Measurements from ENCODE around the gene SIRPA. TPM values are rescaled to one million over a fixed set of nuclear protein-coding genes. Genes with fewer than 3 reads are reported as not detected.

SIRPA gene
- total RNA-seq, 2 experiments from 2014 or later: 0.12 to 0.31 TPM

- DNase-seq: no peak
- Mint-ChIP-seq H3K9me3 (no peaks in the 10 kb centered on the region), H3K4me3 (no peak overlapping the region), H3K4me1 (peaks cover 2% of the 10 kb centered on the region), H3K27me3 (peaks cover 61% of the 10 kb centered on the region), H3K27ac (no peak overlapping the region), H3K36me3 (no peaks in the 10 kb centered on the region)
Measured at GRCh38 chr20:1891263-1892118, 3.7 kb upstream of the SIRPA start.

- Mint-ChIP-seq H3K27me3 (peaks cover 67% of the 10 kb centered on the region), H3K36me3 (no peaks in the 10 kb centered on the region), H3K4me3 (no peak overlapping the region), H3K27ac (no peak overlapping the region), H3K4me1 (peaks cover 2% of the 10 kb centered on the region), H3K9me3 (no peaks in the 10 kb centered on the region)
- DNase-seq: no peak
Measured at GRCh38 chr20:1892119-1892385, 3.2 kb upstream of the SIRPA start.

- peaks cover 7% of the 10 kb centered on the region for H3K4me1 Mint-ChIP-seq
- DNase-seq: no peak
- peaks cover 64% of the 10 kb centered on the region for H3K27me3 Mint-ChIP-seq
- H3K9me3 Mint-ChIP-seq: no peaks in the 10 kb centered on the region
- H3K4me3 Mint-ChIP-seq: peak overlapping the region; percentile 22
- H3K27ac Mint-ChIP-seq: no peak overlapping the region
- H3K36me3 Mint-ChIP-seq: no peaks in the 10 kb centered on the region
Measured at GRCh38 chr20:1893721-1894470, 1.3 kb upstream of the SIRPA start.

GRCh38 chr20:1894471-1894950 lies 696 bp upstream of the SIRPA start:
- H3K4me3 Mint-ChIP-seq: peak overlapping the region; percentile 22
- H3K27me3 Mint-ChIP-seq: peaks cover 65% of the 10 kb centered on the region
- H3K36me3 Mint-ChIP-seq: no peaks in the 10 kb centered on the region
- no peak overlapping the region for H3K27ac Mint-ChIP-seq
- peaks cover 7% of the 10 kb centered on the region for H3K4me1 Mint-ChIP-seq
- peak; percentile 26 for DNase-seq
- H3K9me3 Mint-ChIP-seq: no peaks in the 10 kb centered on the region

GRCh38 chr20:1895674-1896483 lies 672 bp downstream of the SIRPA start:
- DNase-seq: no peak
- Mint-ChIP-seq H3K4me1 (peaks cover 7% of the 10 kb centered on the region), H3K27ac (no peak overlapping the region), H3K27me3 (peaks cover 68% of the 10 kb centered on the region), H3K4me3 (peak overlapping the region; percentile 39), H3K36me3 (no peaks in the 10 kb centered on the region), H3K9me3 (no peaks in the 10 kb centered on the region)

GRCh38 chr20:1896484-1897258 lies 1.5 kb downstream of the SIRPA start:
- DNase-seq: no peak
- Mint-ChIP-seq H3K9me3 (no peaks in the 10 kb centered on the region), H3K36me3 (no peaks in the 10 kb centered on the region), H3K27ac (no peak overlapping the region), H3K27me3 (peaks cover 64% of the 10 kb centered on the region), H3K4me3 (no peak overlapping the region), H3K4me1 (peaks cover 7% of the 10 kb centered on the region)

- peak overlapping the region; percentile 35 for H3K27ac Mint-ChIP-seq
- no peak for DNase-seq
- H3K4me3 Mint-ChIP-seq: no peak overlapping the region
- no peaks in the 10 kb centered on the region for H3K9me3 Mint-ChIP-seq
- H3K36me3 Mint-ChIP-seq: no peaks in the 10 kb centered on the region
- peaks cover 7% of the 10 kb centered on the region for H3K4me1 Mint-ChIP-seq
- peaks cover 55% of the 10 kb centered on the region for H3K27me3 Mint-ChIP-seq
Measured at GRCh38 chr20:1897541-1897940, 2.3 kb downstream of the SIRPA start.

- Mint-ChIP-seq H3K9me3 (no peaks in the 10 kb centered on the region), H3K4me3 (no peak overlapping the region), H3K27me3 (peaks cover 53% of the 10 kb centered on the region), H3K36me3 (no peaks in the 10 kb centered on the region), H3K27ac (no peak overlapping the region), H3K4me1 (peaks cover 7% of the 10 kb centered on the region)
- DNase-seq: no peak
Measured at GRCh38 chr20:1897965-1898464, 2.8 kb downstream of the SIRPA start.

GRCh38 chr20:1898482-1899240 lies 3.5 kb downstream of the SIRPA start:
- H3K9me3 Mint-ChIP-seq: no peaks in the 10 kb centered on the region
- H3K4me3 Mint-ChIP-seq: no peak overlapping the region
- peaks cover 48% of the 10 kb centered on the region for H3K27me3 Mint-ChIP-seq

GRCh38 chr20:1899241-1899525 lies 4.0 kb downstream of the SIRPA start:
- Mint-ChIP-seq H3K36me3 (no peaks in the 10 kb centered on the region), H3K27ac (no peak overlapping the region), H3K9me3 (no peaks in the 10 kb centered on the region), H3K4me1 (peaks cover 7% of the 10 kb centered on the region), H3K27me3 (peaks cover 43% of the 10 kb centered on the region), H3K4me3 (no peak overlapping the region)
- no peak for DNase-seq

More at GRCh38 chr20:1898482-1899240, 3.5 kb downstream of the SIRPA start:
- Mint-ChIP-seq H3K27ac (no peak overlapping the region), H3K4me1 (peaks cover 7% of the 10 kb centered on the region), H3K36me3 (no peaks in the 10 kb centered on the region)
- no peak for DNase-seq

- Mint-ChIP-seq H3K9me3 (no peaks in the 10 kb centered on the region), H3K4me3 (no peak overlapping the region), H3K4me1 (peaks cover 7% of the 10 kb centered on the region), H3K27ac (no peak overlapping the region), H3K36me3 (no peaks in the 10 kb centered on the region), H3K27me3 (peaks cover 38% of the 10 kb centered on the region)
- no peak for DNase-seq
Measured at GRCh38 chr20:1900321-1900801, 5.2 kb downstream of the SIRPA start.

- peaks cover 25% of the 10 kb centered on the region for H3K27me3 Mint-ChIP-seq
- no peaks in the 10 kb centered on the region for H3K36me3 Mint-ChIP-seq
- H3K4me1 Mint-ChIP-seq: peaks cover 6% of the 10 kb centered on the region
- H3K4me3 Mint-ChIP-seq: no peak overlapping the region
- no peak overlapping the region for H3K27ac Mint-ChIP-seq
- H3K9me3 Mint-ChIP-seq: no peaks in the 10 kb centered on the region
- DNase-seq: no peak
Measured at GRCh38 chr20:1901704-1902103, 6.5 kb downstream of the SIRPA start.

- H3K9me3 Mint-ChIP-seq: no peaks in the 10 kb centered on the region
- DNase-seq: no peak
- peaks cover 20% of the 10 kb centered on the region for H3K27me3 Mint-ChIP-seq
- peaks cover 6% of the 10 kb centered on the region for H3K4me1 Mint-ChIP-seq
- H3K27ac Mint-ChIP-seq: no peak overlapping the region
- no peak overlapping the region for H3K4me3 Mint-ChIP-seq
- H3K36me3 Mint-ChIP-seq: no peaks in the 10 kb centered on the region
Measured at GRCh38 chr20:1902188-1902587, 7.0 kb downstream of the SIRPA start.

GRCh38 chr20:1904135-1904534 lies 8.9 kb downstream of the SIRPA start:
- Mint-ChIP-seq H3K27ac (no peak overlapping the region), H3K9me3 (no peaks in the 10 kb centered on the region)

More at GRCh38 chr20:1904135-1904534, 8.9 kb downstream of the SIRPA start:
- Mint-ChIP-seq H3K36me3 (no peaks in the 10 kb centered on the region), H3K4me3 (no peak overlapping the region), H3K4me1 (peaks cover 2% of the 10 kb centered on the region), H3K27me3 (peaks cover 17% of the 10 kb centered on the region)
- no peak for DNase-seq

Data from activated naive CD8-positive, alpha-beta T cell treated with anti-CD3 and anti-CD28 coated beads for 36 hours (primary cell).